ENCODE data around the gene SNX21. TPM values are rescaled to one million over a fixed set of nuclear protein-coding genes. Genes with fewer than 3 reads are reported as not detected.

SNX21 gene
- total and polyA plus RNA-seq, 2 donors (not counting 1 experiment from before 2014, with no cell fraction given) = 2.2 to 2.4 TPM

DNA sequence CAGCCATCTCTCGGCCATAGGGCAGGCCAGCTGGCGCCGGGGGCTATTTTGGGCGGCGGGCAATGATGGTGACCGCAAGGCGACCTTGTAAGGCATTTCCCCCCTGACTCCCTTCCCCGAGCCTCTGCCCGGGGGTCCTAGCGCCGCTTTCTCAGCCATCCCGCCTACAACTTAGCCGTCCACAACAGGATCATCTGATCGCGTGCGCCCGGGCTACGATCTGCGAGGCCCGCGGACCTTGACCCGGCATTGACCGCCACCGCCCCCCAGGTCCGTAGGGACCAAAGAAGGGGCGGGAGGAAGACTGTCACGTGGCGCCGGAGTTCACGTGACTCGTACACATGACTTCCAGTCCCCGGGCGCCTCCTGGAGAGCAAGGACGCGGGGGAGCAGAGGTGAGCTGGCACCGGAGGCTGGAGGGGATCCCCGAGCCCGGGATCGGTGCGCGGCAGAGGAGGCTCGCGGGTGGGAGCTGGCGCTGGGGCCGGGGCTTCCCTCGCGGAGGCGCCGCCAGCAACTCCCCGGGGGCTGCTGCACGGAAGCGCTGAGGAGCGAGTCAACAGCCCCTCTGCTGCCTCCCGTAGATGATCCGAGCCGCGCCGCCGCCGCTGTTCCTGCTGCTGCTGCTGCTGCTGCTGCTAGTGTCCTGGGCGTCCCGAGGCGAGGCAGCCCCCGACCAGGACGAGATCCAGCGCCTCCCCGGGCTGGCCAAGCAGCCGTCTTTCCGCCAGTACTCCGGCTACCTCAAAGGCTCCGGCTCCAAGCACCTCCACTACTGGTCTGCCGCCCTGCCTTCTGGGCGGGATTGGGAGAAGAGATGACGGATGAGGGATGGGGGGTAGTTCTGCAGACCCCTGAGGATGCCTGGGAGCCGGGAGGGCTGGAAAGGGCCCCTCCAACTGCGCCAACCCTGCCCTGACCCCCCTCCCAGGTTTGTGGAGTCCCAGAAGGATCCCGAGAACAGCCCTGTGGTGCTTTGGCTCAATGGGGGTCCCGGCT is 57.7 kb downstream of the SNX21 start, which contains the start of the genes CTSA and NEURL2:
CTSA (plus strand) TSS at position 351 of the 999 bp plus-strand sequence; CDS start at position 585, 234 bp downstream.
NEURL2 (minus strand) TSS at position 224 of the 999 bp plus-strand sequence; CDS start at position 7, 217 bp downstream.
- intact Hi-C loops (cut with micrococcal nuclease) = loop anchor here (1.0 to 2.0 kb wide), 9 partner anchors 10 to 100 kb away; partner anchors contain the start of genes ACOT8, DNTTIP1, UBE2C and WFDC3

More for the DNA sequence above, 57.7 kb downstream of the SNX21 start, which contains the start of the genes CTSA and NEURL2:
- Histone ChIP-seq H3K79me2 (ENCODE audit: control insufficient read depth, insufficient read depth, low read length) (peaks cover 7% of the 10 kb centered on the region), H3K27me3 (replicated peaks in 1 of 4; ENCODE audit: control extremely low read depth in 1 of 4, control insufficient read depth in 3 of 4, insufficient read depth in 4 of 4, low read length in 3 of 4) (no peaks in the 10 kb centered on the region), H3K9ac (ENCODE audit: low read length) (peak within 1 kb of the TSS; percentile 85), H2AFZ (ENCODE audit: insufficient read depth, low read depth, low read length, poor library complexity, severe bottlenecking) (peak within 1 kb of the TSS; percentile 93), H3K4me2 (replicated peaks; ENCODE audit: low read depth, low read length, poor library complexity, severe bottlenecking) (peak within 1 kb of the TSS; percentile 99), H3K4me1 (ENCODE audit: control insufficient read depth in 2 of 2, insufficient read depth in 2 of 2, low read length in 2 of 2) (peaks cover 24 to 29% of the 10 kb centered on the region in 2 donors), H3K4me3 (ENCODE audit: control extremely low read depth in 1 of 5, extremely low read depth in 1 of 5, insufficient read depth in 1 of 5, low read depth in 2 of 5, low read length in 4 of 5) (peak within 1 kb of the TSS; percentile 22 to 95 (median 78)), H3K36me3 (replicated peaks in 1 of 2; ENCODE audit: control extremely low read depth in 1 of 2, control insufficient read depth in 1 of 2, extremely low read depth in 1 of 2, insufficient read depth in 2 of 2, low read length in 1 of 2) (peaks cover 0 to 19% of the 10 kb centered on the region in 2 experiments), H3K9me3 (ENCODE audit: control extremely low read depth in 1 of 3, control insufficient read depth in 2 of 3, insufficient read depth in 1 of 3, low read length in 2 of 3) (no peaks in the 10 kb centered on the region), H3K27ac (ENCODE audit: low read length in 2 of 2) (peak within 1 kb of the TSS; percentile 51 to 80), H4K20me1 (ENCODE audit: control insufficient read depth, insufficient read depth, low read length, poor library complexity, severe bottlenecking) (no peaks in the 10 kb centered on the region)
- POLR2A ChIA-PET = interaction anchor here (0.5 to 5.3 kb wide), 8 partner anchors 10 to 92 kb away, joined by 4 to 41 read pairs (median 6); partner anchors contain the start of genes ACOT8, PCIF1, ZNF335 and ZSWIM1
- H3K27me3 Mint-ChIP-seq = no peaks in the 10 kb centered on the region
- H3K27ac Mint-ChIP-seq = peak within 1 kb of the TSS; percentile 96
- peak; percentile 91 for DNase-seq
- peak; percentile 83 for ATAC-seq (ENCODE audit: low read depth)
- under 1% methylated on average over 74 of the region's 78 CpGs for WGBS (ENCODE audit: insufficient coverage)
- CTCF ChIA-PET = interaction anchor here (1.8 to 3.2 kb wide), 4 partner anchors 10 to 92 kb away, joined by 9 to 24 read pairs (median 11); partner anchors contain the start of gene ZSWIM1
- H3K4me3 Mint-ChIP-seq = peak within 1 kb of the TSS; percentile 97
- H3K9me3 Mint-ChIP-seq (ENCODE audit: insufficient read depth) = no peaks in the 10 kb centered on the region
- H3K4me1 Mint-ChIP-seq = peaks cover 31% of the 10 kb centered on the region
- no peak for TF ChIP-seq EZH2 (IDR thresholded peaks at IDR 0.05; ENCODE audit: borderline replicate concordance, insufficient read depth, low read depth, low read length, poor library complexity, severe bottlenecking)
- TF ChIP-seq, protein P1, sequence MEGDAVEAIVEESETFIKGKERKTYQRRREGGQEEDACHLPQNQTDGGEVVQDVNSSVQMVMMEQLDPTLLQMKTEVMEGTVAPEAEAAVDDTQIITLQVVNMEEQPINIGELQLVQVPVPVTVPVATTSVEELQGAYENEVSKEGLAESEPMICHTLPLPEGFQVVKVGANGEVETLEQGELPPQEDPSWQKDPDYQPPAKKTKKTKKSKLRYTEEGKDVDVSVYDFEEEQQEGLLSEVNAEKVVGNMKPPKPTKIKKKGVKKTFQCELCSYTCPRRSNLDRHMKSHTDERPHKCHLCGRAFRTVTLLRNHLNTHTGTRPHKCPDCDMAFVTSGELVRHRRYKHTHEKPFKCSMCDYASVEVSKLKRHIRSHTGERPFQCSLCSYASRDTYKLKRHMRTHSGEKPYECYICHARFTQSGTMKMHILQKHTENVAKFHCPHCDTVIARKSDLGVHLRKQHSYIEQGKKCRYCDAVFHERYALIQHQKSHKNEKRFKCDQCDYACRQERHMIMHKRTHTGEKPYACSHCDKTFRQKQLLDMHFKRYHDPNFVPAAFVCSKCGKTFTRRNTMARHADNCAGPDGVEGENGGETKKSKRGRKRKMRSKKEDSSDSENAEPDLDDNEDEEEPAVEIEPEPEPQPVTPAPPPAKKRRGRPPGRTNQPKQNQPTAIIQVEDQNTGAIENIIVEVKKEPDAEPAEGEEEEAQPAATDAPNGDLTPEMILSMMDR (IDR thresholded peaks at IDR 0.05) = no peak
